Measurements from ENCODE around the gene BAIAP2L2.

DNA sequence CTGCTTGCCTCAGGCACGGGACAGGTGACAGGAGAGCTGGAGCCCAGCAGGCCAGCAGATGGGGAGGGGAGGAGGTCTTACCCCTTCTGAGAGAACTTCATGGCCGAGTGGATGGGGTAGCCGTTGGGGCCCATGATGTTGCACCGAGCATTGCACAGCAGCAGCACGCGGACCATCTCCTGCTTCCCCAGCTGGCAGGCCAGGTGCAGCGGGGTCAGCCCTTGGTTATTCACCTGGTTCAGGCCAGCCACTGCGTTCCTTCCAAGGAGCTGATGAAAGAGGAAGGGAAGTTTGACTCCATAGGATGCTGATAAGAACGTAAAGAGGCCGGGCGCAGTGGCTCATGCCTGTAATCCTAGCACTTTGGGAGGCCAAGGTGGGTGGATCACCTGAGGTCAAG, 29.4 kb upstream of the BAIAP2L2 start:
- no peak for TF ChIP-seq SIN3A (IDR thresholded peaks at IDR 0.05; ENCODE audit: borderline replicate concordance, insufficient read depth, low read length)
- no peak for TF ChIP-seq TAF1 (IDR thresholded peaks at IDR 0.05; ENCODE audit: borderline replicate concordance, insufficient read depth, low read length)
- TF ChIP-seq, protein P1, sequence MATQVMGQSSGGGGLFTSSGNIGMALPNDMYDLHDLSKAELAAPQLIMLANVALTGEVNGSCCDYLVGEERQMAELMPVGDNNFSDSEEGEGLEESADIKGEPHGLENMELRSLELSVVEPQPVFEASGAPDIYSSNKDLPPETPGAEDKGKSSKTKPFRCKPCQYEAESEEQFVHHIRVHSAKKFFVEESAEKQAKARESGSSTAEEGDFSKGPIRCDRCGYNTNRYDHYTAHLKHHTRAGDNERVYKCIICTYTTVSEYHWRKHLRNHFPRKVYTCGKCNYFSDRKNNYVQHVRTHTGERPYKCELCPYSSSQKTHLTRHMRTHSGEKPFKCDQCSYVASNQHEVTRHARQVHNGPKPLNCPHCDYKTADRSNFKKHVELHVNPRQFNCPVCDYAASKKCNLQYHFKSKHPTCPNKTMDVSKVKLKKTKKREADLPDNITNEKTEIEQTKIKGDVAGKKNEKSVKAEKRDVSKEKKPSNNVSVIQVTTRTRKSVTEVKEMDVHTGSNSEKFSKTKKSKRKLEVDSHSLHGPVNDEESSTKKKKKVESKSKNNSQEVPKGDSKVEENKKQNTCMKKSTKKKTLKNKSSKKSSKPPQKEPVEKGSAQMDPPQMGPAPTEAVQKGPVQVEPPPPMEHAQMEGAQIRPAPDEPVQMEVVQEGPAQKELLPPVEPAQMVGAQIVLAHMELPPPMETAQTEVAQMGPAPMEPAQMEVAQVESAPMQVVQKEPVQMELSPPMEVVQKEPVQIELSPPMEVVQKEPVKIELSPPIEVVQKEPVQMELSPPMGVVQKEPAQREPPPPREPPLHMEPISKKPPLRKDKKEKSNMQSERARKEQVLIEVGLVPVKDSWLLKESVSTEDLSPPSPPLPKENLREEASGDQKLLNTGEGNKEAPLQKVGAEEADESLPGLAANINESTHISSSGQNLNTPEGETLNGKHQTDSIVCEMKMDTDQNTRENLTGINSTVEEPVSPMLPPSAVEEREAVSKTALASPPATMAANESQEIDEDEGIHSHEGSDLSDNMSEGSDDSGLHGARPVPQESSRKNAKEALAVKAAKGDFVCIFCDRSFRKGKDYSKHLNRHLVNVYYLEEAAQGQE (IDR thresholded peaks at IDR 0.05; ENCODE audit: insufficient read depth in 1 of 2, low read depth in 2 of 2, low read length in 2 of 2), result no peak
- TF ChIP-seq POLR2AphosphoS5 (IDR thresholded peaks at IDR 0.05; ENCODE audit: low read depth, low read length), result no peak

Measured in PFSK-1 (cell line).